Nephron progenitor cell (in vitro differentiated cells): ENCODE measurements around the gene NEUROG3.

Experiments used
- DNase-seq: peaks from one replicate; pipeline ENCODE4 v3.0.0; 2021
- H3K27ac Mint-ChIP-seq: 2 replicates; pipeline ENCODE4 v1.8.0; 2021; ENCODE audit warnings: mild to moderate bottlenecking, moderate library complexity, mixed read lengths
- H3K27me3 Mint-ChIP-seq: 2 replicates; pipeline ENCODE4 v1.8.0; 2021; ENCODE audit warnings: mild to moderate bottlenecking, low read depth, mixed read lengths; ENCODE audit not compliant: poor library complexity
- H3K36me3 Mint-ChIP-seq: 2 replicates; pipeline ENCODE4 v1.8.0; 2021; ENCODE audit warnings: low read depth, mixed read lengths
- H3K4me1 Mint-ChIP-seq: 2 replicates; pipeline ENCODE4 v1.8.0; 2021; ENCODE audit warnings: mixed read lengths
- H3K4me3 Mint-ChIP-seq: 2 replicates; pipeline ENCODE4 v1.8.0; 2021; ENCODE audit warnings: mild to moderate bottlenecking, moderate library complexity, mixed read lengths
- H3K9me3 Mint-ChIP-seq: 2 replicates; pipeline ENCODE4 v1.8.0; 2021; ENCODE audit warnings: mild to moderate bottlenecking, moderate library complexity, mixed read lengths
- TF ChIP-seq, protein P1 (sequence below): fragments of 200-600 bp; sonication (generic); IDR thresholded peaks from 2 replicates; pipeline ENCODE4 v1.5.0; 2021; ENCODE audit warnings: antibody characterized with exemption

The NEUROG3 gene

DNA sequence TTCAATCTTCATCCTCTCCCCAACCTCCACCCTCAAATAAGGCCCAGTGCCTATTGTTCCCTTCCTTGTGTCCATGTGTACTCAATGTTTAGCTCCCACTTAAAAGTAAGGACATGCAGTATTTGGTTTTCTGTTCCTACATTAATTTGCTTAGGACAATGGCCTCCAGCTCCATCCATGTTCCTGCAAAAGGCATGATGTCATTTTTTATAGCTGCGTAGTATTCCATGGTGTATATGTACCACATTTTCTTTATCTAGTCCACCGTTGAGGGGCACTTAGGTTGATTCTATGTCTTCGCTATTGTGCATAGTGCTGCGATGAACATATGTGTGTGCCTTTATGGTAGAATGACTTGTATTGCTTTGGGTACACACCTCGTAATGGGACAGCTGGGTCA lies 7.2 kb upstream of the NEUROG3 start:
- peaks cover 7% of the 10 kb centered on the region for H3K9me3 Mint-ChIP-seq
- no peaks in the 10 kb centered on the region for H3K36me3 Mint-ChIP-seq
- no peaks in the 10 kb centered on the region for H3K4me1 Mint-ChIP-seq
- no peak overlapping the region for H3K27ac Mint-ChIP-seq
- DNase-seq, result no peak
- H3K4me3 Mint-ChIP-seq, result no peak overlapping the region
- TF ChIP-seq, protein P1, sequence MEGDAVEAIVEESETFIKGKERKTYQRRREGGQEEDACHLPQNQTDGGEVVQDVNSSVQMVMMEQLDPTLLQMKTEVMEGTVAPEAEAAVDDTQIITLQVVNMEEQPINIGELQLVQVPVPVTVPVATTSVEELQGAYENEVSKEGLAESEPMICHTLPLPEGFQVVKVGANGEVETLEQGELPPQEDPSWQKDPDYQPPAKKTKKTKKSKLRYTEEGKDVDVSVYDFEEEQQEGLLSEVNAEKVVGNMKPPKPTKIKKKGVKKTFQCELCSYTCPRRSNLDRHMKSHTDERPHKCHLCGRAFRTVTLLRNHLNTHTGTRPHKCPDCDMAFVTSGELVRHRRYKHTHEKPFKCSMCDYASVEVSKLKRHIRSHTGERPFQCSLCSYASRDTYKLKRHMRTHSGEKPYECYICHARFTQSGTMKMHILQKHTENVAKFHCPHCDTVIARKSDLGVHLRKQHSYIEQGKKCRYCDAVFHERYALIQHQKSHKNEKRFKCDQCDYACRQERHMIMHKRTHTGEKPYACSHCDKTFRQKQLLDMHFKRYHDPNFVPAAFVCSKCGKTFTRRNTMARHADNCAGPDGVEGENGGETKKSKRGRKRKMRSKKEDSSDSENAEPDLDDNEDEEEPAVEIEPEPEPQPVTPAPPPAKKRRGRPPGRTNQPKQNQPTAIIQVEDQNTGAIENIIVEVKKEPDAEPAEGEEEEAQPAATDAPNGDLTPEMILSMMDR, result no peak
- H3K27me3 Mint-ChIP-seq, result peaks cover 75% of the 10 kb centered on the region

DNA sequence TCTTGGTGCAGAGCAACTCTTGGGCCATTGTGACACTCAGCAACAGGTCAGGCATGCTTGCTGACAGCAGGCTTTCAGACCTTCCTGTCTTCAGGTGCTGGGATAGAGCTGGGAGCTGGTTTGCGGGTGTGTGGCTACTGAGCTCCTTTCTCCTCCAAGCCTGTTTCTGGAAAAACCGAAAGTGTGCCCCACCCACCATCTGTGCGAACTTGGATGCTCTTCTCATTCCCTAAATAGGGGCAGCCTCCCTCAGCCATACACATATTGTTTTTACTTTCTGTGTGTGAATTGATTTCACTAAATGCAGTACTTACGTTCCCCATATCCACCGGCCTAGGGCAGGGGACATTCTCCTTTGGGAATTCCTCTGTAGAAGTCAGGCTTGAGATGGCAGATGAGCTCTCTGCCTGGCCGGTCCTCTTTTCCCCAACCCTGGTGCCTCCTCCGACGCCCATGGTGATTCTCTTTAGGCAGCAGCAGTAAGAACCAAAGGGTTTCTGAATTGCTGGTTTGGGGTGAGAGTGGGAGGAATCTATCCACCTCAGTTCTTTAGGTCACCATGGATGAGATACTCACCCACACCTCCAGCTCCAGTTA lies 6.3 kb upstream of the NEUROG3 start:
- peaks cover 84% of the 10 kb centered on the region for H3K27me3 Mint-ChIP-seq

DNA sequence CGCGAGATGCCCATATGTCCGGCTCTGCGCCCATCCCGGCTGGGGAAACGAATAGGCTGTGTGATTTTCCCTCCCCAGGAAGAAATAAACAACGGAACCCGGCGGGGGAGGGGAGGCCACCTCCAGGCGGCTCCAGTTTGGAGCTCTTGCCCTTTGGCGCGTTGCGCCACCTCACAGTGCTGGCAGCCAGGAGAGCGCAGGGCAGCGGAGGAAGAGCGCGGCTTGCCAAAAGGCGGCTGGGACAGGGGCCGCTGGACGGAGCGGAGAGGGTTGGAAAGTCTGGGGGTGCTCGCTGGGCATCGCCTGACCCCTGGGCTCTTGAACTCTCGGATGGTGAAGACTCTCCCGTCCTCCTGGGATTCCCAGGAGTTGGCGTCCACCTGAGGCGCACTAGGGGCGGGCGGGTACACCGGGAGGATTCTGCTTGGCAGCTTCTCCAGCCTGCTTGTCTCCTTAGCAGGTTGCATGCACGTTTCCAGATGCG lies 5.3 kb upstream of the NEUROG3 start:
- Mint-ChIP-seq H3K9me3 (peaks cover 7% of the 10 kb centered on the region), H3K4me1 (peaks cover 15% of the 10 kb centered on the region), H3K27ac (no peak overlapping the region), H3K36me3 (no peaks in the 10 kb centered on the region), H3K4me3 (no peak overlapping the region), H3K27me3 (peaks cover 94% of the 10 kb centered on the region)
- TF ChIP-seq, protein P1, result no peak
- no peak for DNase-seq

More for the DNA sequence above, 6.3 kb upstream of the NEUROG3 start:
- no peak overlapping the region for H3K27ac Mint-ChIP-seq
- H3K9me3 Mint-ChIP-seq, result peaks cover 7% of the 10 kb centered on the region
- TF ChIP-seq, protein P1, result no peak
- no peaks in the 10 kb centered on the region for H3K36me3 Mint-ChIP-seq
- no peak for DNase-seq
- peaks cover 5% of the 10 kb centered on the region for H3K4me1 Mint-ChIP-seq
- no peak overlapping the region for H3K4me3 Mint-ChIP-seq

DNA sequence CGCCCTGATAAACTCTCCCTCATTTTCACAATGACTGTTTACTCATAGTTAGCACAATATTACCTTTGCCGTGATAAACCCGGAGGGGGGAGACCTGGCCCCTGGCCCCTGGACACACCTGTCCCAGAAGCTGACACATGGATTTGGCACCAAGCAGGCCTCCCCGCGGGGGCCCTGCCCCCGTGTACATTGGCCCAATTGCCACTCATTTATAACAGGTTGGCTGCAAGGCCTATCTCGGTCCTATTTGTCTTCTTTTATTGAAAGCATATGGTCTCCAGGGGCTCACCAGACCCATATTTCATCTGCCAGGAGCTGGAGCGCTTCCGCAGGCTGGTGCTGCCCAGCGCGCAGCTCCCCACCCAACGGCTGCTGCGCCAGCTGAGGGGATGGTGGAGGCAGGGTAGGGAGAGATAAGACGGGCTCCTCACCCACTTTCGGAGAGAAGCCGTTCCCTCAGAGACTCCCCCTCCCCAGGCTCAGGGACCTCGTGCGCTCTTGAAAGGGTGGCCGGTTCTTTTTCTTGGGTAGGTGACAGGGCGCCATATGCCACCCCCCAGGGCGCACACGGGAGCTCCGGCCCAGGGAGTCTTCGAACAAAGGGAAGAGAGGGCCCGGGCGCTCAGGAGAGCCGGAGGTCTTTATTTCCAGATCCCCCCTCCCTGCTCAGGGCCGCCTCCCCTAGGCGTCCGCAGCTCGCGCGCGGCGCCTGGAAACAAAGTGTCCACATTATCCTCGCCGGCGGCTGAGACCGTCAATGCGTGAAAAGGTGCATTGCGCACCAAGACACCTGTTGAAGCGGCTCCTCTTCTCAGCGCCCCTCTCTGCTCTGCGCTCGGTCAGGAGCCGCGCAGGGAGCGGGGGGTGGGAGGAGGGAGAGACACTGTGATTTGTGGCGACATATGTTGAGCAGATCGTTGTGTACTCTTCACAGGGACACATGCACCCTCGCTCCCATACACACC lies 4.3 kb upstream of the NEUROG3 start:
- no peak overlapping the region for H3K4me3 Mint-ChIP-seq
- H3K36me3 Mint-ChIP-seq, result no peaks in the 10 kb centered on the region
- no peak for DNase-seq
- H3K9me3 Mint-ChIP-seq, result peaks cover 7% of the 10 kb centered on the region
- H3K27me3 Mint-ChIP-seq, result peaks cover 100% of the 10 kb centered on the region
- H3K27ac Mint-ChIP-seq, result no peak overlapping the region
- peaks cover 21% of the 10 kb centered on the region for H3K4me1 Mint-ChIP-seq
- TF ChIP-seq, protein P1, result no peak

DNA sequence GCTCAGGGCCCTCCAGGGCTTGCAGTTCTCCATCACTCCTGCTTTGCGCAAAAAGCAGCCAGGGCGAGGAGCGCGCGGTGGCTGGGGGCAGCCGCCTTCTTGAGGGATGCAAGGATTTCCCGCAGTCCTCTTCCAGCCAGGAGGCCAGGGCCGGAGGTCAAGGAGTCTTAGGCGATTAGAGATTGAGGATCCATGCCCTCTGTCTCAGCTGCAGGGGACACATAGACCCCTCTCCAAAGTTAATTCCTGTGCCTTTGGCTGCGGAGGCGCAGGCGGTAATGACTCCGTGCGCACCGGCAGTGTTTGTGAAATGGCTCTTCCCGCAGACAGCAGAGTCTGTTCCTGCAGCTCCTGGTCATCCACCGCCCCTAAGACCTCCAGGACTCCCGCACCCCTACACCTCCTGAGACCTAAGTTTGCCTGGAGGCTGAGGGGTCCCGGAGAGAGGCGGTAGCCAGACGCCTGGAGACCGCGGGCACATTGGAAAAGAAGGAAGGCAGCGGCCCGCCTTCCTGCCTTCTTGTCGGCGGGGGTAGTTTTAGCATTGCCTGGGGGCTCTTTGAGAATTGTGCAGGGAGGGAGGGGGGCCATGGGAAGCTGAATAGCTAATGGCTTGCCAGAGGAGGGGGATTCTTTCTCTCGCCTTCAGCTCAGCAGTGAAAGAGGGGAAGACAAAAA lies 3.3 kb upstream of the NEUROG3 start:
- TF ChIP-seq, protein P1, result no peak
- H3K9me3 Mint-ChIP-seq, result peaks cover 7% of the 10 kb centered on the region
- H3K4me3 Mint-ChIP-seq, result no peak overlapping the region
- peaks cover 100% of the 10 kb centered on the region for H3K27me3 Mint-ChIP-seq
- no peak for DNase-seq
- H3K4me1 Mint-ChIP-seq, result peaks cover 26% of the 10 kb centered on the region
- no peaks in the 10 kb centered on the region for H3K36me3 Mint-ChIP-seq
- no peak overlapping the region for H3K27ac Mint-ChIP-seq
